ENCODE results near the gene RFLNA. TPM values are rescaled to one million over a fixed set of nuclear protein-coding genes. Genes with fewer than 3 reads are reported as not detected.

The RFLNA gene
- total and polyA plus RNA-seq, 2 donors (not counting 1 experiment from before 2014, with no cell fraction given), result not detected

- Histone ChIP-seq H3K27me3 (replicated peaks in 1 of 4; ENCODE audit: control extremely low read depth in 1 of 4, control insufficient read depth in 3 of 4, insufficient read depth in 4 of 4, low read length in 3 of 4) (peaks cover 0 to 20% (median 6%) of the 10 kb centered on the region in 4 experiments), H3K9me3 (ENCODE audit: control extremely low read depth in 1 of 3, control insufficient read depth in 2 of 3, insufficient read depth in 1 of 3, low read length in 2 of 3) (no peaks in the 10 kb centered on the region), H3K4me1 (ENCODE audit: control insufficient read depth in 2 of 2, insufficient read depth in 2 of 2, low read length in 2 of 2) (peaks cover 0 to 4% of the 10 kb centered on the region in 2 donors), H3K4me2 (replicated peaks; ENCODE audit: low read depth, low read length, poor library complexity, severe bottlenecking) (no peak overlapping the region), H3K27ac (ENCODE audit: low read length in 2 of 2) (no peak overlapping the region), H4K20me1 (ENCODE audit: control insufficient read depth, insufficient read depth, low read length, poor library complexity, severe bottlenecking) (no peaks in the 10 kb centered on the region), H2AFZ (ENCODE audit: insufficient read depth, low read depth, low read length, poor library complexity, severe bottlenecking) (no peak overlapping the region), H3K4me3 (ENCODE audit: control extremely low read depth in 1 of 5, extremely low read depth in 1 of 5, insufficient read depth in 1 of 5, low read depth in 2 of 5, low read length in 4 of 5) (no peak overlapping the region), H3K9ac (ENCODE audit: low read length) (no peak overlapping the region), H3K79me2 (ENCODE audit: control insufficient read depth, insufficient read depth, low read length) (no peaks in the 10 kb centered on the region), H3K36me3 (replicated peaks in 1 of 2; ENCODE audit: control extremely low read depth in 1 of 2, control insufficient read depth in 1 of 2, extremely low read depth in 1 of 2, insufficient read depth in 2 of 2, low read length in 1 of 2) (no peaks in the 10 kb centered on the region)
- 95% methylated on average over 5 of the region's 6 CpGs for WGBS (ENCODE audit: insufficient coverage)
- Mint-ChIP-seq H3K27me3 (peaks cover 32% of the 10 kb centered on the region), H3K9me3 (ENCODE audit: insufficient read depth) (no peaks in the 10 kb centered on the region), H3K4me3 (no peak overlapping the region), H3K4me1 (peaks cover 1% of the 10 kb centered on the region), H3K27ac (no peak overlapping the region)
- ATAC-seq (ENCODE audit: low read depth) (no peak), DNase-seq (no peak)
- ChIA-PET POLR2A (no interaction called here), CTCF (no interaction called here)
- intact Hi-C loops (cut with micrococcal nuclease), result no loop called here
- no peak for TF ChIP-seq EZH2 (IDR thresholded peaks at IDR 0.05; ENCODE audit: borderline replicate concordance, insufficient read depth, low read depth, low read length, poor library complexity, severe bottlenecking)
- TF ChIP-seq CTCF (IDR thresholded peaks at IDR 0.05), result no peak
Observed at GRCh38 chr12:124292385-124292784, 2.5 kb upstream of the RFLNA start.

GRCh38 chr12:124293286-124294003 is 1.4 kb upstream of the RFLNA start:
- Mint-ChIP-seq H3K27ac (no peak overlapping the region), H3K4me1 (peaks cover 1% of the 10 kb centered on the region), H3K27me3 (peaks cover 32% of the 10 kb centered on the region), H3K4me3 (no peak overlapping the region), H3K9me3 (ENCODE audit: insufficient read depth) (no peaks in the 10 kb centered on the region)
- Histone ChIP-seq H3K4me1 (ENCODE audit: control insufficient read depth in 2 of 2, insufficient read depth in 2 of 2, low read length in 2 of 2) (peaks cover 0 to 4% of the 10 kb centered on the region in 2 donors), H3K79me2 (ENCODE audit: control insufficient read depth, insufficient read depth, low read length) (no peaks in the 10 kb centered on the region), H3K4me3 (ENCODE audit: control extremely low read depth in 1 of 5, extremely low read depth in 1 of 5, insufficient read depth in 1 of 5, low read depth in 2 of 5, low read length in 4 of 5) (no peak overlapping the region), H3K36me3 (replicated peaks in 1 of 2; ENCODE audit: control extremely low read depth in 1 of 2, control insufficient read depth in 1 of 2, extremely low read depth in 1 of 2, insufficient read depth in 2 of 2, low read length in 1 of 2) (no peaks in the 10 kb centered on the region), H3K27ac (ENCODE audit: low read length in 2 of 2) (no peak overlapping the region), H4K20me1 (ENCODE audit: control insufficient read depth, insufficient read depth, low read length, poor library complexity, severe bottlenecking) (no peaks in the 10 kb centered on the region), H3K9ac (ENCODE audit: low read length) (no peak overlapping the region), H3K9me3 (ENCODE audit: control extremely low read depth in 1 of 3, control insufficient read depth in 2 of 3, insufficient read depth in 1 of 3, low read length in 2 of 3) (peaks cover 0 to 1% (median 0%) of the 10 kb centered on the region in 3 donors), H2AFZ (ENCODE audit: insufficient read depth, low read depth, low read length, poor library complexity, severe bottlenecking) (no peak overlapping the region), H3K4me2 (replicated peaks; ENCODE audit: low read depth, low read length, poor library complexity, severe bottlenecking) (no peak overlapping the region), H3K27me3 (replicated peaks in 1 of 4; ENCODE audit: control extremely low read depth in 1 of 4, control insufficient read depth in 3 of 4, insufficient read depth in 4 of 4, low read length in 3 of 4) (peaks cover 0 to 20% (median 6%) of the 10 kb centered on the region in 4 experiments)
- intact Hi-C loops (cut with micrococcal nuclease), result no loop called here
- POLR2A ChIA-PET, result no interaction called here
- TF ChIP-seq CTCF (IDR thresholded peaks at IDR 0.05), result no peak
- no peak for TF ChIP-seq EZH2 (IDR thresholded peaks at IDR 0.05; ENCODE audit: borderline replicate concordance, insufficient read depth, low read depth, low read length, poor library complexity, severe bottlenecking)
- no peak for DNase-seq
- WGBS (ENCODE audit: insufficient coverage), result 95% methylated on average over 11 of the region's 12 CpGs
- ATAC-seq (ENCODE audit: low read depth), result no peak
- CTCF ChIA-PET, result no interaction called here
